NCI-H1092 treated with DMSO at 0.1 percent for 48 hours (cell line): Measurements from ENCODE around the gene SMIM9.

Experiments used
- DNase-seq: peaks from one replicate; lab custom pipeline; 2025; lab: John Stamatoyannopoulos, UW

The SMIM9 gene

GRCh38 chrX:154780968-154781367 lies 53.5 kb downstream of the SMIM9 start:
- no peak for DNase-seq

- DNase-seq, result no peak
Measured at GRCh38 chrX:154779261-154779660, 55.2 kb downstream of the SMIM9 start.

GRCh38 chrX:154776753-154777152 lies 57.7 kb downstream of the SMIM9 start:
- DNase-seq, result no peak

GRCh38 chrX:154775419-154776349 lies 58.8 kb downstream of the SMIM9 start:
- no peak for DNase-seq

- DNase-seq, result no peak
Measured at GRCh38 chrX:154774622-154775021, 59.8 kb downstream of the SMIM9 start.
